ENCODE results near the gene ANKRD63.
A peak's percentile ranks its signal among the peaks of the same experiment; 100 is the strongest.

The ANKRD63 gene

GRCh38 chr15:40257656-40258450 is 25.0 kb downstream of the ANKRD63 start:
- DNase-seq = no peak

- DNase-seq = peak in 1 of 14 donors; percentile 30
These were observed 26.1 kb downstream of the ANKRD63 start for GRCh38 chr15:40256638-40257235.

- no peak for DNase-seq
These were observed 27.8 kb downstream of the ANKRD63 start for GRCh38 chr15:40255033-40255432.

GRCh38 chr15:40254452-40254851 is 28.4 kb downstream of the ANKRD63 start:
- DNase-seq = no peak

GRCh38 chr15:40253167-40253790 is 29.6 kb downstream of the ANKRD63 start:
- peak in 1 of 14 donors; percentile 47 for DNase-seq

- peak in 1 of 14 donors; percentile 54 for DNase-seq
These were observed 30.3 kb downstream of the ANKRD63 start for GRCh38 chr15:40252438-40253166.

GRCh38 chr15:40252141-40252437 is 30.8 kb downstream of the ANKRD63 start:
- DNase-seq = peak in 2 of 14 donors; percentile 11 to 47

- peak in 1 of 14 donors; percentile 26 for DNase-seq
These were observed 31.3 kb downstream of the ANKRD63 start for GRCh38 chr15:40251486-40252140.

GRCh38 chr15:40250771-40251483 is 31.9 kb downstream of the ANKRD63 start:
- DNase-seq = no peak

GRCh38 chr15:40250304-40250656 is 32.6 kb downstream of the ANKRD63 start:
- DNase-seq = no peak

- DNase-seq = peak in 1 of 14 donors; percentile 57
These were observed 33.2 kb downstream of the ANKRD63 start for GRCh38 chr15:40249477-40250303.

- DNase-seq = no peak
These were observed 34.7 kb downstream of the ANKRD63 start for GRCh38 chr15:40248006-40248783.

- DNase-seq = no peak
These were observed 35.4 kb downstream of the ANKRD63 start for GRCh38 chr15:40247406-40247971.

- no peak for DNase-seq
These were observed 36.2 kb downstream of the ANKRD63 start for GRCh38 chr15:40246496-40247280.

- DNase-seq = no peak
These were observed 37.0 kb downstream of the ANKRD63 start for GRCh38 chr15:40245666-40246450.

- DNase-seq = no peak
These were observed 37.8 kb downstream of the ANKRD63 start for GRCh38 chr15:40244961-40245523.

- DNase-seq = no peak
These were observed 39.6 kb downstream of the ANKRD63 start for GRCh38 chr15:40243126-40243810.
